HG03432 (cell line): ENCODE results near the gene CCND2.
A peak's percentile ranks its signal among the peaks of the same experiment; 100 is the strongest.

Experiments used
- ATAC-seq: cut with Tn5 transposase; IDR thresholded peaks from one replicate; pipeline ENCODE4 v1.9.1; 2021; ENCODE audit warnings: mild to moderate bottlenecking, moderate library complexity; ENCODE audit not compliant: unreplicated experiment

Gene CCND2

DNA sequence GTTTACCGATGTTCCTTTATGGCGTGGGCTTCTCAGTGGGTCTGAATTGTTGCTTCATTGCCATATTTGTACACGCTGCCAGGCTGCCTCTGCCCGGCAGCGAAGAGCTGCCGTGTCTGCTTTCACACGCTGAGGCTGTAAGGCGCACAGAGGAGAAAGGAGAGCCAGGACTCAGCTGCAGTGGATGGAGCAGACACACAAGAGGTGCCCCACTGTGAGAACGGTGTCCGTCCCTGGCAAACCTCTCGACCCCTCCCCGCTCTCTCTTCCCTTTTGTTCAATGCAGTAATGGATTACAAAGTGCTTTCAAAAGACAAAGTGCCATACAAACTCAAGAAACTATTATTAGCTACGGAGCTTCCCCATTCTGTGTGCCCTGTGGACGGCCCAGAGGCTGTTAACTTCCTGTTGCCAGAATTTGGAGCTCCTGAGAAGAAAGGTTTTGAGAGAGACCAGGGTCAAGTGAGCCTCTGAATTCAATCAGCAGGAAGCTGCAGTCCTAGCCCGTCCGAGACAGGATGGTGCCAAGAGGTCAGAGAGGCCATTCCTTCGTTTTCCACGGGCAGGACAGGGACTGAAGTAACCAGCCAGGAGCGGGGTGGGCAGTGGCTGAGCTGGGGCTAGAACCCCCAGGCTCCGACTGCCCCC, 15.8 kb downstream of the CCND2 start:
- ATAC-seq, result no peak

DNA sequence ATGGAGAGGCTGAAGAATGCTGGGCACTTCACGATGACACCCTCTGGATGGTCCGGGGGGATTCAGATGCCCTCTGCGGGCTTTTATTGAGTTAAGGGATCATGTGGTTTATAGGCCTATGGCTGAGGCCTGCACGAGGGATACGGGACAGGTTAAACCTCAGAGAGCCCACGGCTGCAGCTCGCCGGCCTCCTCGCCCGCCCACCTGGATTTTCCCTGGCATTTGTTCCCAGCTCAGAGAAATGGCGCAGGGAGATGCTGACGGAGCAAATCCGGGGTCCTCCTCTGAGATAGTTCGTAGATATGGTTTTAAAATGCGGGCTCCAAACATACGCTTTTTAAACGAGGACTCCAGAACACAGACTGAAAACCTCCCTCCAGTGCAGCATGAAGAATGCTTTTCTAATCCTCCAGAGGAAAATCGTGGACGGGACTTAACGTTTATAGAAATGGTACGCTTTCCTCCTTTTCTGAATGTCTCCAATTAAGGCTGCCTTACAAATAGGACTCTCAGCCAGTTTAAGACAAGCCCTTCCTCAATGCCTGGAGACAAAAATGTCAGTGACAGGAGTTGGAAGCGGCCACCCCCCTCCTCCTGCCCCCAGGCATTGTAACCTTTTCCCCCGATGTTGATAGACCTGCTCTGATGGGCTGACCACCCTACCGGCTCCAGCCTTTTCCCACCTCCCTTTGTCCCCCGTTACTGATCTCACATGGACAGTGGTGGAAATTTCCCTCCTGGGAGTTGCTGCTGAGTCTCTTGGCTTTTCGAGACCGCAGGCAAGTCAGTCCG, 16.6 kb downstream of the CCND2 start:
- no peak for ATAC-seq

DNA sequence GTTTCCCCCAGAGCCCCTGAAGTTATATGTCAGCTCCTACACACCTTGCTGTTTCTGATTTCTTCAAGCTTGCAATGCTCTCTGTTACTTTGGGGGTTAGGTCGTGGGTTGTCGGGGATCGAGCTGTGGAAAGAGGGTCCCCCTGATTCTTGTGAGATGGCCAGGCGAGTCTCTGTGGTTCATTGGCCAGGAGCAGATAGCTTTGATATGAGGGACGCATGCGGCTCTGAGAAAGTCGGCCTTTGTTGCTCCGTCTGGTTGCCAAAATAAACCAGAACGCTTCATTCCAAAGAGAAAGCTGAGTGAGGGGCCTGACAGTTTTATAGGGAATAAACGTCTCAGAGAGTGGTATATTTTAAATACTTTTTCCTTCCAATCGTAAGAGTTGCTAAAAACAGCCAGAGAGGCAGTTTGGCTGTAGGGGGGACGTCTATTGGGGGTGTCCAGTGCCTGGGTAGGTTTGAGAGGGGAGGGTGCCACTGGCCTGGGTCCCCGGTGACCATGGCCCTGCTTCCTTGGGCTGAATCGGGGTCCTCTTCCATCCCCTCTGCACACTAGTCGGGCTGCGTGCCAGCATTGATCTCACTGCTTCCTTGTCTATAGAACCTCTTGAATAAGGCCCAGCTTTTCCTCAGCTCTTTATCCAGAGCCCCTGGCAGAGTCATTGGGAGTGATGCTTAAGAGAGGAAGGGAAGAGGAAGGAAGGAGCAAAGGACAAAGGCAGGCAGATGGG, 18.9 kb downstream of the CCND2 start:
- ATAC-seq, result no peak

DNA sequence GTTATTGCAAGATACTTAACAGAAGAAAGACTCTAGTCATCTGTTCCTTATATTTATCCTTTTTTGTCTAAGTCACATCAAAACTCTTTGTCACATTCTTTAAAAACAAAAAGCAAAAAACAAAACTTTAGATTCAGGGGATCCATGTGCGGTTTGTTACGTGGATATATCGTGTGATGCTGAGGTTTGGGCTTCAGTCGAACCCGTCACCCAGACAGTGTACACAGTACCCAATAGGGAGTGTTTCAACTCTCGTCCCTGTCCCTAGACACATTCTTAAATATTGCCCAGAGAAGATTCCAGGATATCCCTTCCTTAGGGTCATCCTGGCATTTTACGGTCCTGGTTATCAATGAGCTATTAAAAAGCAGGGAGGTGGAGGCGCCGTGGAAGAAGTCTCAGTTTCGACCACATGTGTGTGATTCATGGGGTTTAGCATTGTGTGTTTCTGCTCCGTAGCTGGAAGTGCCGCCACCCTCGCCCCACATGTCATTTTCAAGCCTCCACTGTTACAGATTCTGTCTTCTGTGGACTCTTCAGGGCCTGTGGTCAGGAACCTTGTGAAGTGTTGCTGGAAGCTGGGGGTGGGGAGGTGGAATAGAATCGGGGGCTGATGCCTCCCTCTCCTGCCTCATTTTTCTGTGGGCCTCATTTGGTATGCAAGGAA, 19.9 kb downstream of the CCND2 start:
- no peak for ATAC-seq

DNA sequence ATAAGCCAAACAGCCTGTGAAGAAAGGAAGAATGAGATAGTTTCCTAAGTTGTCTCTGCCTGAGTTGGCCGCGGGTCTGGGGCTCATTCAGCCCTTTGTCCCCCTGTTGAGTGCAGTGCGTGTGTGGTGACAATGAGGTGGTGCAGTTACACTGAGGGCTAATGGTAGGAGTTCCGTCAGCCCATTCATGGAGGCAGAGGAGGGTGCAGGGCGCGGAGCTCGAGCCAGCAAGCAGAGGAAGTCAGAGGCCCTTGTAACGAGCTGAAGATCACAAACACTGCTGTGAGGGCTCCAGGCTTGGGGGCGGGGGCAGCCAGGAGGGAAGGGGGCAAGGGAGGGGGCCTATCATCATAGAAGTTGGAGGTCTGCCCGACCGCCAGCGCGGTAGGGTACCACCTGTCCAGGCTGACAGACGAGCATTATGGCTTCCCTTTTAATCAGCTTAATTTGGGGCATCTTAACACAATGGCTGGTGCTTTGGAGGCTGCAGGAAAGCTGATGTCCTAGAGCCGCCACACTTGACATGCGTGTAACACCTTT, 20.5 kb downstream of the CCND2 start:
- ATAC-seq, result no peak

DNA sequence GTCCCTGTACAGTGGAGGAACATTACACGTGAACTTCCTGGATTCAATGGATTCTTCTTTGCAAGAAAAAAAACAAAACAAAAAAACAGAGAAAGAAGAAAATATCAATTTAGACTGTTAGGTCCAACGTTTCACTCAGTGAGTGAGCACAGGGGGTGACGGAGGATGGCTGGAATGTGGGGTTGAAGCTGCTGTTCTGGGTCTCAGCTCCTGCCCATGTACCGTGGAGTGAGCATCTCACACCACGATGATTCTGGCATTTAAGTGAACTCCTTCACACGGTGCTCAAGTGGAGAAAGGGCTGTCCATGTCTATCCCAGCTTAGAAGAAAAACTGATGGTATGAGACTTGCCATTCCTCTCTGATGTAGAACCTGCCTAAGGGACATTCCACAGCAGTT, 23.2 kb downstream of the CCND2 start:
- no peak for ATAC-seq

DNA sequence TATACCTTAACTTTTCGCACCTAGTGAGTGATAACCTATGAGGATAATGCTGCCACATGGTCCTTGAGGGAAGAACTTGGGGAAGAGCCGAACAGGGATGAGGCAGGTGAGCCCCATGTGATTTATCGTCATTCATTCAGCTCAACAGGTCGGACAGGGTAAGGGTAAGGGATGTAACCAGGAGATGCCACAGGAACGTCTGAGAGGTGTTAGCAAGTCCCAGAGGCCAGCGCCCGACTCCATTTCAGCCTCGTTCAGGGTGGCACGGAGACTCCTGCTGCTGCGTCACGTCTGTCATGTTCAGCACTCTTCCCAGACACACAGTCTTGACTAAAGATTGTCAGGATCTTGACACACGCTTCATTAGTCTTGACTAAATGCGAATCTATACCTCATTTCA, 24.1 kb downstream of the CCND2 start:
- no peak for ATAC-seq

DNA sequence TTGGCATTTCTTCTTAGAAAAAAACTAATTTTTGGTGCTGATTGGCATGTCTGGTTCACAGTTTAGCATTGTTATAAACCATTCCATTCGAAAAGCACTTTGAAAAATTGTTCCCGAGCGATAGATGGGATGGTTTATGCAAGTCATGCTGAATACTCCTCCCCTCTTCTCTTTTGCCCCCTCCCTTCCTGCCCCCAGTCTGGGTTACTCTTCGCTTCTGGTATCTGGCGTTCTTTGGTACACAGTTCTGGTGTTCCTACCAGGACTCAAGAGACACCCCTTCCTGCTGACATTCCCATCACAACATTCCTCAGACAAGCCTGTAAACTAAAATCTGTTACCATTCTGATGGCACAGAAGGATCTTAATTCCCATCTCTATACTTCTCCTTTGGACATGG, 27.3 kb downstream of the CCND2 start:
- ATAC-seq, result no peak

DNA sequence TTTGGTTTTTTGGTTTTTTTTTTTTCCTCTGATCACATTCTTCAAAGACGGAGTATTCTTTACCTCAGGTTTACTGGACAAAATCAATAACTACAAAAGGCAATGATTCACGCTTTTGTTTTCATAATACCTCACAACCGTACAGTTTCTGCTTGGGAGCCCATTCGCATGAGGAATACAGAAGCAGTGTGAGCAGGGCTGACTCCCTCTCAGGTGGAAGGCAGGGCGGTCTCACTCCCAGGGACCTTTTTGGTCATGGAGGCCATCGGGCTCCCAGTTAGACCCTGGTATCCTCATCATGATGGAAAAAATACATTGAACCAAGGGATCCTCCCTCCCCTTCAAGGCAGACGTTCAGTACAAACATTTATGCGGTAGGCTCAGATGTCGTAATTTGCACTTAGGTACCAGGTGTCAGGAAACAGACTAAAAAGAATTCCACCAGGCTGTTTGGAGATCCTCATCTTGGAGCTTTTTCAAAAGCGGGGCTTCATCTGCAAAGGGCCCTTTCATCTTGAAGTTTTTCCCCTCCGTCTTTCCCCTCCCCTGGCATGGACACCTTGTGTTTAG, 28.5 kb downstream of the CCND2 start:
- no peak for ATAC-seq

DNA sequence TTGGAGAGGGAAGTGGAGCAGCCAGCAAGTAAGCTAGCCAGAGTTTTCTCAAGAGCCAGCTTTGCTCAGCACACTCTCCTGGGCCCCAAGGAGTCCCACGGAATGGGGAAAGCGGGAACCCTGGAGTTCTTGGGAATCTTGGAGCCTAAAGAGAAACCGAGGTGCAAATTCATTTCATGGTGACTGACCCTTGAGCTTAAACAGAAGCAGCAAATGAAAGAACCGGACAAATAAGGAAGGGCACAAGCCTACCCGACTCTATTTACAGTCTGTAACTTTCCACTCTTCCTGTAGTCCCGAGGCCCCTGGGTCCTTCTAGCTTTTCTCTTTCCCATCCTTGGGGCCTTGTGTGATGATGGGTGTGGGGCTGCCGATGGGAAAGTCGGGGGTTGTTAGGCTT, 29.3 kb downstream of the CCND2 start:
- ATAC-seq, result no peak

DNA sequence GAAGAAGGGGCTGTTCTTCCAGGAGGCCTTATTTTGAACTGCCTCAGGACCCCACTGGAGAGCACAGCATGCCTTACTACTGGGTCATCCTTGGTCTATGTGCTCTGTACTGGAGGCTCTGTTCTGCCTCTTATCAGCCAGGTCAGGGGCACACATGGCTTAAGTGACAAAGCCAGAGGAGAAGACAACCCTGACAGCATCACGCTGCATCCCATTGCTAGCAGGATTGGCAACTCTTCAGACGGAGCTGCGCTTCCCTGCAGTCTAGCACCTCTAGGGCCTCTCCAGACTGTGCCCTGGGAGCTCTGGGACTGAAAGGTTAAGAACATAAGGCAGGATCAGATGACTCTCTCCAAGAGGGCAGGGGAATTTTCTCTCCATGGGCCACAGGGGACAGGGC, 30.2 kb downstream of the CCND2 start:
- no peak for ATAC-seq

DNA sequence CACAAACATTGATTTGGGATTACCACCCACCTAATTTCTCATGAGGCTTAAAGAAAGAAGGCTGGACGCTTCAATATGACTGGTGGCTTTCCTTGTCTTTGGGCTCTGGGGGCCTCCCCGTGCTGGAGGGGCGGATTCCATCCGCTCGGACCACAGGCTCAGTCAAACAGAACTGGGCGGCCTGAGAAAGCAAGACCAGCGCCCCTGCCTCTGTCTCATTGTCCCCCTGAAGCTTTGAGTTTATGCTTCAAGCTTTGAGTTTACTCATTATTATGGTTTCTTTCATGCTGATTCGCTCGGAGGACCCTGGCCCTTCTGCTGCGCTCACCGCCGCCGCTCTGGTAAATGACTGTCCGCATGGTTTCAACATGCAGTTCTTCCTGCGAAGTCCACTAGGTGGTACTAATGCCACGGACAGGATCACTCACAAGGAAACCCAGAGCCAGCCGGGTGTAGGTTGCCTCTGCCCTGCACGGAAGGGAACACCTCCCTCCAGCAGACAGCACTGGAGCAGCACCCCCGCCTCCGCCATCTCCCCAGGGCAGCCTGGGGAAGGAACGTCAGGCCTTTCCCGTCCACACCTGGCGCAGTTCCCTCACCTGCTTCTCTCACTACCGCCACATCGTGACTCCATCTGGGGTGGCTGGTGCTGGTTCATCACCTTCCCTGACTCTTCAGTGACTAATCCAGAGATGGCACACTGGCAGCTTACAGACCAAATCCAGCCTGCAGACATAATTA, 34.2 kb downstream of the CCND2 start:
- ATAC-seq, result no peak

DNA sequence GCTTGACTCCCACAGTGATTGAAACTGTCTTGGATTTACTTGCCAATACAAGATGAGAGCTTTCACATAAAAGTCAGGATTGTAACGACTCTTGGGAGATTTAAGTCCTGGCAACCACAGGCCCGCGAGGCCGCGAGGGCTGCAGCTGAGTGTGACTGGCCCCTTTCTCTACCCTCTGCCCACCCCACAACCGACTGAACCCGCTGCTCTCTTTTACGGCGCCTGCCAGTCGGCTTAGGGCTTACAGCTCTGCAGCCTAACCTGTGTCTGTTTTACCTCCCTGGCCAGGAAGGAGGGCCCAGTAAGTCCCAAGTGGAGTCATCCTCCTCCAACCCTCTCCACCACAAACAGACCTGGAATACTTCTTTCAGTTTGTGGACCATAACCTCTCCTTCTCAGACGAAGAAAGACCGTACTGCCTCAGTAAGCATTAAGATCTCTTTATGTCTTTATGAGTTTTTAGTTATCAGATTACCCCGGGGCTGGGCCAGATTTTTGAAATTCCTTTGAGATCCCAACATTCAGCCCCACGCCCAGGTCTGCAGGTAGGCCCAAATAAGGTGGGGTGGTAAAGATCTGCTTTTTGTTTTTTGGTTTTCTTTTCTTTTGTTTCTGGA, 34.9 kb downstream of the CCND2 start:
- ATAC-seq, result no peak

DNA sequence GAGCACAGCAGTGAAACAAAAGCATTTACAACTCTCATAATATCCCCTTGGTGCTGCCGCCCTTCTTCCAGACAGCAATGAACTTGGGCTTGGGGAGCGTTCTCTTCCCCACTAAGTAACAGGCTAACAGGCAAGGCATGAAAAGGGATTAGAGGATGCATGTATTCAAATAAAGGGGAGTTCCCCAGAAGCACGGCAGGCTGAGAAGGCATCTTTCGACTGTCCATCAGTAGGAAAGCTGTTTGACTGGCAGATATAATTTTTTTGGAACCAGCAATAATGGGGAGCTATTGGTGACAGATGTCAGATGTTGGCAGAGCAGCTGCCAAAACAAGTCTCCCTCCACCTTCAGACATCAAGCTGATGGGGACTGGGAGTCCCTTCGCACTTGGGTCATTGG, 38.2 kb downstream of the CCND2 start:
- ATAC-seq, result no peak

DNA sequence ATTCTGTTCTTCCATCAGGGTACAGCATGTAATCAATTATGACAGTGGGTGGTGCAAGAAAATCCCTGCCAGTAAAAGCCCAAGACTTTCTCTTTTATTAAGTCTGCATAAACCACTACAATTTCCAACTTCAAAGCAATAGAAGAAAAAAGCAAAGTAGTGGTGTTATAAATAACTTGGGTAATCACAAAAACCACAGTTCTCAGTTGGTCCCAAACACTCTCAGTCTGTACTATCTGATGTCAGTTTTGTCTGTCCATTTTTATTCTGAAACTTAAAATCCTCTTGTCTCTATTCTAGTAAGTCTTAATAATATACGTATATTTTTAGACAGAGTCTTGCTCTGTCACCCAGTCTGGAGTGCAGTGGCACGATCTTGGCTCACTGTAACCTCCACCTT, 38.7 kb downstream of the CCND2 start:
- ATAC-seq, result no peak

DNA sequence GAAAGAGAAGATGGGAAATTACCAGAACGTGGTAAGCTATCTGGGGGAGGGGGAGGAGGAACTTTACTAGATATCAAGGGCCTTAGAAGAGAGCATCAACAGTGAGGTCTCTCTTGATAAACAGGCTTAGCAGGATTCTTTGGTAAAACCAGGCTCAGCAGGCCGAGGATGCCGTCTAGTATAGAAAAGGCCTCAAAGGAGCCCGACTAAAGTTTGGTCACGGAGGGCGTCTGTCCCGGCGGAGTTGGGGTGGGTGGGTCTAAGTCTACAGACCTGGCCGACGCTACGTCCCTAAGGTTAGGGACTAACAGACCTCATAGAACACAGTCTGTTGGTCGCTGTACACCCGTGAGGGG, 46.9 kb downstream of the CCND2 start:
- ATAC-seq, result peak; percentile 45

DNA sequence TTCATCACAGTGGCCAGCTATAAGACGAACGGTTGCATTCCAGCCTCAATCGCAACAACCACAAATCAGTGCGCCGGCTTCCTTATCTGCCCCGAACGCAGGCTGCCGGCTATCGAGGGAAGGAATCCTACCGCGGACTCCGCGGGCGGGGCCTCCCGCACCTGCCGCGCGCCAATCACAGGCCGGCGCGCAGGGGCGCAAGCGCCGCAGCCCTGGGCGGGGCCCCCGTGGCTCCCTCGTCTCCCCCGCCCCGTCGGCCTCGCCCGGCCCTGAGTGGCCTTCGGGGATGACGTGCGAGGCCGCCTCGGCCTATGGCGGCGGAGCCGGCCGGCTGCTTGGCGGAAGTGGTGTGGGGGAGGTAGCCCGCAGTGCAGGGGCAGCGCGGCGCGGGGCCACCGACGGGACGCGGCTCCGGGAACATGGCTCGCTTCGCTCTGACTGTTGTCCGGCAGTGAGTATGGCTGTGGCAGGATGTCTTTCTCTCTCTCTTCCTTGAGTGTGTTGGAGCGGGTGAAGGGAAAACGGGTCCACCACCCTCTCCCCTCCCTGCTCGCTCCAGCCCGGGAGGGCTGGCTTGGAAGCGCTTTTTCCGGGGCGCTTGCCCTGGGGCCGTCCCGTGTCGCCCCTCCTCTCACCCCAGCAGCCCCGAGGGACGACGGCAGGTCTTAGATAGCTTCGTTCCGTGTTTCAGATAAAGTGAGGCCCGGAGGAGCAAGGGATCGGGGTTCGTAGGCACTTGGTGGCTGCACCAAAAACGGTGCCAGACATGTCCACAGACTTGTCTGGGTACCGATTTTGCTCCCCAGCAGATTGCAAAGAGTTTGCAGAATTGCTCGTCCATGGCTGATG, 47.5 kb downstream of the CCND2 start, which contains the start of gene TIGAR:
Gene TIGAR (plus strand): TSS at position 361 of the 849 bp plus-strand sequence. CDS start 59 bp downstream, at position 420.
- peak; percentile 97 for ATAC-seq

DNA sequence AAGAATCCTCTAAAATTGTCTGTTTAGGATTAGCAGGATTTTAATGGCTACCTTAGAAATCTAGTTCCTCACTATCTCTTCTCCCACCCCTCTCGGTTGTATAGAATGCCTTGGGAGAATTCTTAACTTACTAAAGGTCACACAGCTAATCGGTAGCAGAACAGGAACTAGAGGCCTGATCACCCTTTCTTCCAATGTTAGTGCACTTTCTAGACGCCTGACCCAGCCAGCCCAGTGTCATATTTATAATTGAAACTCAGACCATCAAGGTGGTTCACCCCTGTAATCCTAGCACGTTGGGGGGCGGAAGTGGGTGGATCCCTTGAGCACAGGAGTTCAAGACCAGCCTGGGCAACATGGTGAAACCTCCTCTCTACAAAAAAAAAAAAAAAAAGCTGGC, 49.2 kb downstream of the CCND2 start:
- no peak for ATAC-seq
